HG02610 (cell line): Measurements from ENCODE around the gene TRIM44.
A peak's percentile ranks its signal among the peaks of the same experiment; 100 is the strongest.
"Not testable (repeated sequence)": the region's sequence is repeated elsewhere in the genome, so short reads cannot be mapped to it uniquely, and the experiment has no call there.

Experiments
- ATAC-seq: cut with Tn5 transposase; IDR thresholded peaks from one replicate; pipeline ENCODE4 v1.9.1; 2021; ENCODE audit warnings: mild to moderate bottlenecking, moderate library complexity; ENCODE audit not compliant: unreplicated experiment

TRIM44 gene

GRCh38 chr11:35632301-35632700, 30.3 kb upstream of the TRIM44 start:
- ATAC-seq = no peak

DNA sequence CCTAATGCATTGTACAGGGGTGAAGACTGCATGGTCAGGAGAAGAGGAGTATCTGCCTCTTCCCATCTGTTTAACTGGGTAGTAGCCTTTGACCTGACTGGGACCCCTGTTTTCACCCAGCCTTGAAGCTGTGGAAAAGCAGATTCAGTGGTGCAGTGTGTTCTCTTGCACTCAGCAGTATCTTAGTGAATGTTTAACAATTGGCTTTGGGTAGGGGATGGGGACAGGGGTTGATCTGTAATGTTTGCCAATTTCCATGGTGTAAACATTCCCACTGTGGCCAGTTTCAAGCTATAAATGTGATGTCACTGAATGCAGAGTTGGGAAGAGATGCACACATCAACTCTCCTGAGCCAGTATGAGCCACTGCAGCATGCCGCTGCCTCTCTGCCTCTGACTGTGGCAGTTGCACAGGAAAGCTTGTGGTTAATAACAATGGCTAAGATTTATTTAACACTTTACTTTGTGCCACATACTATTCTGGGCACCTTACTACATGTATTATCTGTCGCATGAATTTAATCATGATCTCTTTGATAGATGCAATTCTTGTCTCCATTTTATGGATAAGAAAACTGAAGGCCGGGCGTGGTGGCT, 28.6 kb upstream of the TRIM44 start:
- ATAC-seq = no peak

DNA sequence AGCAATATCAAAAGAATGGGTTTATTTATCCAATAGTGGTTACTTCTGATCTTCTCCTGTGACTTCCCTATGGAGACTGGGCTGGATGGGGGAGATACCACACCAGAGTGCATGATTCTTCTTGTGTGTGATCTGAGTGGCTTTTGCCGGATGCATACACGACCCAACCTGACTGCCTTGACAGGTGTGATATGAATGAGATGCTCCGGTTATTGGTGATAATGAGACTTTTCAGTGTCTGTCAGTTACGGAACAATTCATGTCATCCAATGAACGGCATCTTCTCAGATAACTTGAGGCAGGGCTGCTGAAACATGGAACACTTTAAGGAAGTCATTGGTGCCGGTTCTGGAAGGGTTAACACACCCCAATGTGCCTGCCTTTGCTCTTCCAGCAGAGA, 26.6 kb upstream of the TRIM44 start:
- no peak for ATAC-seq

- ATAC-seq = no peak
Observed at GRCh38 chr11:35639591-35640179, 22.9 kb upstream of the TRIM44 start.

GRCh38 chr11:35641171-35641897, 21.2 kb upstream of the TRIM44 start:
- no peak for ATAC-seq

DNA sequence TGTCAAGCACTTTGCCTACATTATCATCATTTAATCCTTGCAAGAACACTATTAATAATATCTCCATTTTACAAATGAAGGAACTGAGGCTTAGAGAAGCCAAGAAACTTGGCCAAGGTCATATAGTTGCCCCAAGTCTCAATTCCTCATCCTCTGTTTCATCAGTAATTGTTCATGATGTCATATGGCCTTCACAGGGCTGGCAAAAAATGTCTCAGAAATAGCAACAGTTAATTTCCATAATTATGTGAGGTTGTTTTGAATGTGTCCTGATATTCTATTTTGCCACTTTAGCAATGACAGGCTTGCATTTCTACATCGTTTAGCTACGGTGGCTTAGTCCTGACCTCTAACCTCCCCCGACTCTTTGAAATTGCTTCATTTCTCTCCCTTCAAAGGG, 20.6 kb upstream of the TRIM44 start:
- ATAC-seq = no peak

- ATAC-seq = no peak
Observed at GRCh38 chr11:35647421-35648093, 15.0 kb upstream of the TRIM44 start.

GRCh38 chr11:35650006-35650405, 12.6 kb upstream of the TRIM44 start:
- ATAC-seq = no peak

DNA sequence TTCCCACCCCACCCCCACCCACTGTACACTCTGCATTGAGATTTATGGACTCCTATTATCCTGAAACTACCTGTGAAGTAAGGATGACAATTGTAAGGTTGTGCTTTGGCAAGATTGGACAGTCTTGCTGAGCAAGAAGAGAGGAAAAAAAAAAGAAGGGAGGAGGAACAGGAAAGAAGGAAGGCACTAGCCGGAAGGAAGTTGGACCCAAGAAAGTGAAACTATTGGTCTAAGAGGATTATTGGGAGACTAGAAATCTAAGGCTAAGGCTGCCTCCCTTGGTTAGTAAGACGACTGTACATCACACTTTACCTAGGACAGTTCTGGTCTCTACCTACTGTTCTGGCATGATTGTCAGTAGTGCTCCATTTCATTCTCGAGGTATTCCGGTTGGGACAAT, 12.1 kb upstream of the TRIM44 start:
- no peak for ATAC-seq

DNA sequence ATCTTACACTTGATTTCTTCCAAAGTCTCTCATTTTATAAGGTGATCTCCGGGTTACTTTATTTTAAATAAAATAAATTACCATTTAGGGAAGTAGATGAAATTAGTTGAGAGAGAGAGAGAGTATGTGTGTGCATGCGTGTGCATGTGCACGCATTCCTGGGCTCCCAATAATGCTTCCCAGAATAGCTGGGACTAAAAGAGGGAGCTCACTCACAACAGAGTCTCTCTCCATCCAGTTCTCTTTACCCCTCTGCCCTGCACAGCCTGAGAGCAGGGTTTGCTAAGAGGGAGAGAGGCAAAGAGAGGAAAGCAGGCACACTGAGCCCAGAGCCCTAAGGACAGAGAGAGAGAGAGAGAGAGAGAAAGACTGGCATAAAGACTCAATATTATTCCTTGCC, 11.3 kb upstream of the TRIM44 start:
- ATAC-seq = no peak

DNA sequence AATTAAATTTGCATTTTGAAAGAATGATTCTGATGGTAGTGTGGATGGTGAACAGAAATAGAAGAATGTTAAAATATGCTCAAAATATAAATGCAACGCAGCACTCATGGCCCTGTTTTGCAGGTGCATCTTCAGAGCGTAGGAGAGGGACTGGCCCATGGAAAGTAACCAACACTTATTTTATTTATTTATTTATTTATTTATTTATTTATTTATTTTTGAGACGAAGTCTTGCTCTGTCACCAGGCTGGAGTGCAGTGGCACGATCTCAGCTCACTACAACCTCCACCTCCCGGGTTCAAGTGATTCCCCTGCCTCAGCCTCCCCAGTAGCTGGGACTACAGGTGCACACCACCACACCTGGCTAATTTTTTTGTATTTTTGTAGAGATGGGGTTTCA, 9.8 kb upstream of the TRIM44 start:
- ATAC-seq = not testable (repeated sequence)

- no peak for ATAC-seq
Observed at GRCh38 chr11:35654711-35655110, 7.9 kb upstream of the TRIM44 start.

GRCh38 chr11:35655254-35655653, 7.3 kb upstream of the TRIM44 start:
- no peak for ATAC-seq

DNA sequence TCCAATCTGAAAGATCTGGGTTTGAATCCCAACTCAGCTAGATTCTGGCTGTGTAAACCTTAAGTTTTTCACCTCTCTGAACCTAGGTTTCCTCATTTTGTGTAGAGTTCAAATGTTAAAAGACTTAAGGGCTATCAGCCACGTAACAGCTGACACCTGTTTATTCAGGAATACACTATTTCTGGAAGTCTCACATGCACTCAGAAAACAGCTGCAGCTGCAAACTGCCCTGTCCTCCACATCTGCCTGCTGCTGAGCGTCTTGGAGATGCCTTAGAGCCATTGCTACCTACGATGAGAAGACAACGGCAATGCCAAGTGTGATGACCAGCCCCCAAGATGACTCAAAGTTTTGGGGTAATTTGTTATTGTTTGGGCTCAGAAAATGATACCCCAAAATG, 6.7 kb upstream of the TRIM44 start:
- no peak for ATAC-seq

GRCh38 chr11:35658020-35658948, 4.3 kb upstream of the TRIM44 start:
- no peak for ATAC-seq

DNA sequence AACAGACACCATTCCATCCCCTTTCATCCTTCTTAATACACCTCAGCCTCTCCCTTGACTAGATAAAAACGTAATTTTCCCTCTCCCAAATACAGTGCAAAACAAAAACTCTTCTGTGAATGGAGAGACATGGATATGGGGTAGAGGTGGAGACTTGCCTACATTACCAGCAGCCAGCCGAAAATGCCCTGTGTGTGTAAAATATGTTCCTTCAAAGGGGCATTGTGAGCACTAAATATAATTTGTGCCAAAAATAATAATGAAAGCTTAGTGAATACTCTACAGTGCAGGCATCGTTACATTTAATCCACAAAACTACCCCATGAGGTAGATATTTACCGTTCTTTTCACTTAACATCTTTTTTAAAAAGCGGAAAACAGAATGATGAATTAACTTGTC, 1.0 kb upstream of the TRIM44 start:
- ATAC-seq = no peak

DNA sequence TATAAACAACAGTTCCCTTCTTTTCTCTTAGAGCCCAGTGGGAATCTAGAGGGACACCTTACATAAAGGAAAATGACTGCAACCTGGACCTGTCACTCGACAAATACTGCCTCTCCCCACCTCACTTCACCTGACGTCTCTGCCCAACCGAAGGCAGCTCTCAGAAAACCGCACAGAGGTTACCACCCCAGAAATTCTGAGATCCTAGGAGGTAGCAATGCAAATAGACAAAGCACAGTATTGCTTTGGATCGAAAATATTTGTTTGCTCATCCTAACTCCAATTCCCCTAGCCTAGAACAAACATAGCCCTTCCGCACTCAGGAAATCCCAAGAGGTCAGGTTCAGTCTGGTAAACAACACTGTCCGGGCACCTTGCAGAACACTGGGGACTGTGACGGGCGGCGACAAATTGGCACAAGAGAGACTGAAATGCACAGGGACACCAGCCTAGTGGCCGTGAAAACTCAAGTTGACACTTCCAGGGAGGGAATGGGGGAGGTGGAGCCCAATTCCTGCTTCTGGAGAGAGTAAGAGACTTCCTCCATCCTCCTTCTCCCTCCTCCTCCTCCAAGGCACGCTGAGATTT, 420 bp upstream of the TRIM44 start:
- ATAC-seq = peak; percentile 34

DNA sequence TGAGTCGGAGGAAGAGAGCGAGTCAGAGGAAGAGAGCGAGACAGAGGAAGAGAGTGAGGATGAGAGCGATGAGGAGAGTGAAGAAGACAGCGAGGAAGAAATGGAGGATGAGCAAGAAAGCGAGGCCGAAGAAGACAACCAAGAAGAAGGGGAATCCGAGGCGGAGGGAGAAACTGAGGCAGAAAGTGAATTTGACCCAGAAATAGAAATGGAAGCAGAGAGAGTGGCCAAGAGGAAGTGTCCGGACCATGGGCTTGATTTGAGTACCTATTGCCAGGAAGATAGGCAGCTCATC, 780 bp downstream of the TRIM44 start:
- ATAC-seq = no peak

- ATAC-seq = no peak
Observed at GRCh38 chr11:35664977-35665441, 2.4 kb downstream of the TRIM44 start.

GRCh38 chr11:35667257-35667656, 4.7 kb downstream of the TRIM44 start:
- no peak for ATAC-seq

GRCh38 chr11:35668350-35668749, 5.8 kb downstream of the TRIM44 start:
- not testable (repeated sequence) for ATAC-seq
